Fibroblast of lung (primary cell): Measurements from ENCODE around the gene KRT34. TPM values are rescaled to one million over a fixed set of nuclear protein-coding genes. Genes with fewer than 3 reads are reported as not detected.
A peak's percentile ranks its signal among the peaks of the same experiment; 100 is the strongest.
"Not testable (repeated sequence)": the region's sequence is repeated elsewhere in the genome, so short reads cannot be mapped to it uniquely, and the experiment has no call there.

Experiments used
- DNase-seq, 2 donors: peaks; one replicate each; pipeline versions ENCODE4 v3.0.0 to v3.0.0-alpha.2; 2010; ENCODE audit warnings: low read depth in 2 of 2
- H2AFZ ChIP-seq: 2 replicates; pipeline ENCODE4 v1.5.1; 2012; ENCODE audit warnings: low read length, control low read depth, inconsistent platforms
- H3K27ac ChIP-seq: 2 replicates; pipeline ENCODE4 v1.5.1; 2011; ENCODE audit warnings: low read length, control low read depth; ENCODE audit not compliant: insufficient read depth
- H3K27me3 ChIP-seq: 2 replicates; pipeline ENCODE4 v1.5.1; 2011; ENCODE audit warnings: mild to moderate bottlenecking, low read length; ENCODE audit not compliant: control insufficient read depth, insufficient read depth
- H3K36me3 ChIP-seq: 2 replicates; pipeline ENCODE4 v1.5.1; 2011; ENCODE audit warnings: low read length; ENCODE audit not compliant: control insufficient read depth, insufficient read depth
- H3K4me1 ChIP-seq: 2 replicates; pipeline ENCODE4 v1.5.1; 2011; ENCODE audit warnings: low read length; ENCODE audit not compliant: control insufficient read depth, insufficient read depth; ENCODE audit errors: extremely low read depth
- H3K4me2 ChIP-seq: 2 replicates; pipeline ENCODE4 v1.5.1; 2011; ENCODE audit warnings: low read length, control low read depth; ENCODE audit not compliant: insufficient read depth; ENCODE audit errors: extremely low read depth
- H3K4me3 ChIP-seq, 4 experiments: fragments of 200-600 bp in 1 of 4; sonication (generic) in 1 of 4; replicated peaks in 1 of 4; 2 replicates each; pipeline ENCODE4 v1.5.1; 2011 to 2016; ENCODE audit warnings: low read length in 4 of 4, low read depth in 3 of 4, mild to moderate bottlenecking in 3 of 4, control low read depth in 2 of 4, inconsistent platforms in 1 of 4, mixed read lengths in 1 of 4; ENCODE audit not compliant: insufficient read depth in 1 of 4; ENCODE audit errors: control extremely low read depth in 1 of 4
- H3K79me2 ChIP-seq: 2 replicates; pipeline ENCODE4 v1.5.1; 2012; ENCODE audit warnings: mild to moderate bottlenecking, low read length, inconsistent platforms; ENCODE audit not compliant: control insufficient read depth, insufficient read depth
- H3K9ac ChIP-seq: 2 replicates; pipeline ENCODE4 v1.5.1; 2011; ENCODE audit warnings: mild to moderate bottlenecking, low read length, control low read depth; ENCODE audit not compliant: insufficient read depth
- H3K9me3 ChIP-seq: 2 replicates; pipeline ENCODE4 v1.5.1; 2012; ENCODE audit warnings: low read depth, low read length; ENCODE audit not compliant: control insufficient read depth, insufficient read depth
- H4K20me1 ChIP-seq: 2 replicates; pipeline ENCODE4 v1.5.1; 2011; ENCODE audit warnings: low read length; ENCODE audit not compliant: control insufficient read depth, insufficient read depth; ENCODE audit errors: extremely low read depth
- EZH2 ChIP-seq: IDR thresholded peaks from 2 replicates; pipeline ENCODE4 v1.5.1; 2012; ENCODE audit warnings: low read length, control low read depth, mild to moderate bottlenecking; ENCODE audit errors: missing control alignments
- polyA plus RNA-seq, 2 donors: library from polyadenylated mRNA; depleted of rRNA in 1 of 2; stranded (reverse) in 1 of 2; unstranded in 1 of 2; fragments of >200 nt; gene quantifications; 2 replicates each; pipeline ENCODE4 v1.2.1, GENCODE V29; 2011 to 2012; ENCODE audit warnings: missing spikeins in 1 of 2
- total RNA-seq: library from RNA; depleted of rRNA; stranded (reverse); fragments of >200 nt; gene quantifications from 2 replicates; pipeline ENCODE4 v1.2.1, GENCODE V29; 2014
- TF ChIP-seq, protein P1 (sequence below), 2 donors: IDR thresholded peaks in 1 of 2; conservative IDR thresholded peaks in 1 of 2; 1 replicate in 1 of 2; 2 replicates in 1 of 2; pipeline ENCODE4 v1.5.1; 2011 to 2012; ENCODE audit warnings: low read length in 2 of 2, control low read depth in 1 of 2, inconsistent platforms in 1 of 2, low read depth in 1 of 2, mild to moderate bottlenecking in 1 of 2

The KRT34 gene
- total and polyA plus RNA-seq, 2 donors (not counting 1 experiment from before 2014, with no cell fraction given) = under 0.01 to 1.00 TPM

DNA sequence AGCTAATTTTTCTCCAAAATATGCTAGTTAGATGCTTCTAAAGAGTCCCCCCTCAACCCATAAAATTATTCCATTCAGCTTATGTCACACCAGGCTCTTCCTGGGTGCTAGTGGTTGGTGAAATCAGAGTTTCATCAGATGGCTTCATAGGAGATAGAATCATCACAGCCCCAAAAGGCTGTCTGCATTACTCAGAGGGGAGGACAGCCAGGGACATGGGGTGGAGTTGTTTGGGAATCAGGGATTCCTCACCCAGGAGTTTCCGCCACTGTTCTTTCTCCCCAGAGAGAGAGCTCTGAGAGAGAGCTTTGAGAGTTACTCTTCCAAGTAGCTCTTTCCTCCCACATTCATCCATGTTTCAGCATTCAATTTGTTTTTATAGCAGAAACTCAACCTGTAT, 288 bp upstream of the KRT34 start:
- Histone ChIP-seq H3K9me3 (no peaks in the 10 kb centered on the region), H3K9ac (no peak overlapping the region), H3K27ac (no peak overlapping the region), H3K4me1 (peaks cover 2% of the 10 kb centered on the region), H3K36me3 (no peaks in the 10 kb centered on the region), H3K4me2 (no peak overlapping the region), H2AFZ (no peak overlapping the region), H4K20me1 (no peaks in the 10 kb centered on the region), H3K79me2 (no peaks in the 10 kb centered on the region), H3K27me3 (no peaks in the 10 kb centered on the region), H3K4me3 (no peak overlapping the region)
- DNase-seq = peak in 1 of 2 donors; percentile 43
- TF ChIP-seq, protein P1, sequence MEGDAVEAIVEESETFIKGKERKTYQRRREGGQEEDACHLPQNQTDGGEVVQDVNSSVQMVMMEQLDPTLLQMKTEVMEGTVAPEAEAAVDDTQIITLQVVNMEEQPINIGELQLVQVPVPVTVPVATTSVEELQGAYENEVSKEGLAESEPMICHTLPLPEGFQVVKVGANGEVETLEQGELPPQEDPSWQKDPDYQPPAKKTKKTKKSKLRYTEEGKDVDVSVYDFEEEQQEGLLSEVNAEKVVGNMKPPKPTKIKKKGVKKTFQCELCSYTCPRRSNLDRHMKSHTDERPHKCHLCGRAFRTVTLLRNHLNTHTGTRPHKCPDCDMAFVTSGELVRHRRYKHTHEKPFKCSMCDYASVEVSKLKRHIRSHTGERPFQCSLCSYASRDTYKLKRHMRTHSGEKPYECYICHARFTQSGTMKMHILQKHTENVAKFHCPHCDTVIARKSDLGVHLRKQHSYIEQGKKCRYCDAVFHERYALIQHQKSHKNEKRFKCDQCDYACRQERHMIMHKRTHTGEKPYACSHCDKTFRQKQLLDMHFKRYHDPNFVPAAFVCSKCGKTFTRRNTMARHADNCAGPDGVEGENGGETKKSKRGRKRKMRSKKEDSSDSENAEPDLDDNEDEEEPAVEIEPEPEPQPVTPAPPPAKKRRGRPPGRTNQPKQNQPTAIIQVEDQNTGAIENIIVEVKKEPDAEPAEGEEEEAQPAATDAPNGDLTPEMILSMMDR (conservative IDR thresholded peaks at IDR 0.05 in 1 of 2, IDR thresholded peaks at IDR 0.05 in 1 of 2; ENCODE audit: low read depth in 1 of 2, low read length in 2 of 2) = no peak
- no peak for TF ChIP-seq EZH2

DNA sequence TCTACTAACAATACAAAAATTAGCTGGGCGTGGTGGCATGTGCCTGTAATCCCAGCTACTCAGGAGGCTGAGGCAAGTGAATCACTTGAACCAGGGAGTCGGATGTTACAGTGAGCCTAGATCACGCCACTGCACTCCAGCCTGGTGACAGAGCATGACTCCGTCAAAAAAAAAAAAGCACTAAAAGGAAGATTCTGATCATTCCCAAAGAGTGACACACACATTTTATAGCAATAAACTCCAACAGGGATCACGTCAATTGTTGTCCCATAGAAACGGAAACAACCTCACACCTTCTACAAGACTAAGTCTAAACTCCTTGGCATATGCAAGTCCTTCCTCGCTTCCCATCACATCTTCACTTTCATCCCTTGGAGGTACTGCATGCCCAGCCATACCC, 2.0 kb downstream of the KRT34 start:
- not testable (repeated sequence) for H4K20me1 ChIP-seq, H3K9me3 ChIP-seq, H3K4me1 ChIP-seq, H3K36me3 ChIP-seq, H2AFZ ChIP-seq, H3K4me3 ChIP-seq, H3K79me2 ChIP-seq, H3K9ac ChIP-seq, H3K27me3 ChIP-seq, H3K4me2 ChIP-seq
- DNase-seq = peak; percentile 36 to 76
- peak overlapping the region; percentile 75 for H3K27ac ChIP-seq

GRCh38 chr17:41377546-41377945, 4.6 kb downstream of the KRT34 start:
- Histone ChIP-seq H3K27ac (no peak overlapping the region), H4K20me1 (no peaks in the 10 kb centered on the region), H3K36me3 (no peaks in the 10 kb centered on the region), H3K9ac (no peak overlapping the region), H3K9me3 (no peaks in the 10 kb centered on the region), H3K79me2 (no peaks in the 10 kb centered on the region), H3K27me3 (peaks cover 4% of the 10 kb centered on the region), H3K4me3 (no peak overlapping the region), H3K4me1 (peaks cover 2% of the 10 kb centered on the region), H2AFZ (no peak overlapping the region), H3K4me2 (no peak overlapping the region)
- TF ChIP-seq, protein P1 (conservative IDR thresholded peaks at IDR 0.05 in 1 of 2, IDR thresholded peaks at IDR 0.05 in 1 of 2; ENCODE audit: low read depth in 1 of 2, low read length in 2 of 2) = no peak
- no peak for TF ChIP-seq EZH2
- peak in 1 of 2 donors; percentile 19 for DNase-seq
